LNCaP clone FGC (cell line): ENCODE data around the gene RNF182.
"Not testable (repeated sequence)": the region's sequence is repeated elsewhere in the genome, so short reads cannot be mapped to it uniquely, and the experiment has no call there.

Experiments used
- DNase-seq: peaks from one replicate; pipeline ENCODE4 v3.0.0-alpha.2; 2011; ENCODE audit warnings: low read depth
- H3K4me3 ChIP-seq: 2 replicates; pipeline ENCODE4 v1.5.1; 2011; ENCODE audit warnings: mild to moderate bottlenecking, low read depth, low read length, control low read depth
- CTCF ChIP-seq: IDR thresholded peaks from 2 replicates; pipeline ENCODE4 v1.5.1; 2012; ENCODE audit warnings: mild to moderate bottlenecking; ENCODE audit not compliant: control insufficient read depth, insufficient read depth; ENCODE audit errors: extremely low read depth

Gene RNF182

GRCh38 chr6:13953061-13953705 lies 28.4 kb downstream of the RNF182 start:
- TF ChIP-seq CTCF = no peak
- no peak for DNase-seq
- H3K4me3 ChIP-seq = no peak overlapping the region

DNA sequence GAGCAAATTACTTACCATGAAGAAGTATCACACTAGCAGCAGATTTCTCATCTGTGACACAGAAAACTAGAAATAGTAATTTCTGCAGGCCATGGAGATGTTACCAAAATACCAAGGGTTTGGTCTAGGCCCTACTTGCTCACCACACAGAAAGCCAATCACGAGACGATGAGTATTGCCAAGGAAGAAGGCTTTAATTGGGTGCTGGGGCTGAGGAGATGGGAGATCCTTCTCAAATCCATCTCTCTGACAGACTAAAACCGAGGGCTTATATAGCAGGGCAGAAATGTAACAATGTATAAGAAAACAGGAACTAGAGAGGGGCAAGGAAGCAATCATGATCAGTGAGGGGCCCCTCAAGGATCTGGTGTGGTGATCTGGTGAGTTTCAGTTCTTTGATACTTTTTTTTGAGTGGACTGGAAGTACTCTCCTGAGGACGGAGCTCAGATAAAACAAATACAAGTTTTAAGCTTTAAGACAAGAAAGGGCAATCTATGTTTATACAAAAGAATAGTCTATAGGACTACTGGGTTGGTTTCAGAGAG lies 40.9 kb downstream of the RNF182 start:
- TF ChIP-seq CTCF = no peak
- DNase-seq = no peak
- no peak overlapping the region for H3K4me3 ChIP-seq

- TF ChIP-seq CTCF = no peak
- no peak for DNase-seq
- no peak overlapping the region for H3K4me3 ChIP-seq
These were observed 46.6 kb downstream of the RNF182 start for GRCh38 chr6:13971303-13971702.

DNA sequence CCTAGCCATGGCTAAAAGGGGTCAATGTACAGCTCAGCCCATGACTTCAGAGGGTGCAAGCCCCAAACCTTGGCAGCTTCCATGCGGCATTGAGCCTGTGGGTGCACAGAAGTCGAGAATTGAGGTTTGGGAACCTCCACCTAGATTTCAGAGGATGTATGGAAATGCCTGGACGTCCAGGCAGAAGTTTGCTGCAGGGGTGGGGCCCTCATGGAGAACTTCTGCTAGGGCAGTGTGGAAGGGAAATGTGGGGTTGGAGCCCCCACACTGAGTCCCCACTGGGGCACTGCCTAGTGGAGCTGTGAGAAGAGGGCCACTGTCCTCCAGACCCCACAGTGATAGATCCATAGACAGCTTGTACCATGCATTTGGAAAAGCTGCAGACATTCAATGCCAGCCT lies 47.9 kb downstream of the RNF182 start:
- H3K4me3 ChIP-seq, DNase-seq: not testable (repeated sequence)

- not testable (repeated sequence) for H3K4me3 ChIP-seq, DNase-seq
These were observed 48.7 kb downstream of the RNF182 start for GRCh38 chr6:13973422-13973821.

DNA sequence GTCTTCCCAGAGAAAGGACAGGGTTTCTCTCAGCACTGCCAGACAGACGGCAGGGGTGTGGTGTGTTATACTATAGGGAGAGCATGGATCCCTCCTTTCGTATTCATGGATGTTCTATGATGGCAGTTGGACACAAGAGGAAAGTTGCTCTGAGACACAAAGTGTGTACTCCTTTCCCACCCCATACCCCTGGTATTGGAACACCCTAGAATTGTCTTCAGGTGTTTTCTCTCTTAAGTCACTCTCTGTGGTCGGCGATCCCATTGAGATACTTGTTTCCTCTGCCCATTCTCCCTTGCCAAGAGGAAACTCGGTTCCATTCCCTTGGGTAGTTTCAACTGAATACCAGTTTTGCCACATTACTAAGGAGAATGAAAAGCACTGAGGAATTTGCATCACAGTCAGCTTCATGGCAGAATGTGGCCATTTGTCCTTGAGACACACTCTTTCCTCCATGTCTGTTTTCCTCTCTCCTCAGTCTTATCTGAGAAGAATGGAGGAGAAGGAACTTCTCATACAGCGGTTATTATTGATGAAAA lies 53.4 kb downstream of the RNF182 start:
- no peak for DNase-seq
- no peak for TF ChIP-seq CTCF
- H3K4me3 ChIP-seq = no peak overlapping the region

- no peak for DNase-seq
- H3K4me3 ChIP-seq = no peak overlapping the region
- no peak for TF ChIP-seq CTCF
These were observed 54.0 kb downstream of the RNF182 start for GRCh38 chr6:13978787-13979186.
